ENCODE measurements around the gene PROSER3.
"Not testable (repeated sequence)": the region's sequence is repeated elsewhere in the genome, so short reads cannot be mapped to it uniquely, and the experiment has no call there.

Gene PROSER3

GRCh38 chr19:35795564-35795963 lies 37.6 kb downstream of the PROSER3 start:
- DNase-seq, result not testable (repeated sequence)

GRCh38 chr19:35796645-35797542 lies 38.9 kb downstream of the PROSER3 start:
- DNase-seq, result no peak

GRCh38 chr19:35797663-35798062 lies 39.7 kb downstream of the PROSER3 start:
- DNase-seq, result no peak

- no peak for DNase-seq
These were observed 43.9 kb downstream of the PROSER3 start for GRCh38 chr19:35801828-35802227.

- DNase-seq, result no peak
These were observed 47.6 kb downstream of the PROSER3 start for GRCh38 chr19:35805526-35806102.

GRCh38 chr19:35806597-35806996 lies 48.6 kb downstream of the PROSER3 start:
- no peak for DNase-seq

- DNase-seq, result no peak
These were observed 49.7 kb downstream of the PROSER3 start for GRCh38 chr19:35807633-35808032.

- DNase-seq, result no peak
These were observed 53.6 kb downstream of the PROSER3 start for GRCh38 chr19:35811317-35812219.

GRCh38 chr19:35812220-35813042 lies 54.5 kb downstream of the PROSER3 start, which contains the start of gene PRODH2:
Gene PRODH2 (minus strand): TSS chr19:35812845. CDS start chr19:35812805, 40 bp downstream.
- DNase-seq, result no peak

GRCh38 chr19:35813043-35813890 lies 55.3 kb downstream of the PROSER3 start:
- no peak for DNase-seq

GRCh38 chr19:35816262-35816661 lies 58.3 kb downstream of the PROSER3 start:
- no peak for DNase-seq

GRCh38 chr19:35816846-35817245 lies 58.9 kb downstream of the PROSER3 start:
- DNase-seq, result no peak

GRCh38 chr19:35818445-35818844 lies 60.5 kb downstream of the PROSER3 start:
- DNase-seq, result no peak

Data from GDM1 (cell line).